Activated effector memory CD4-positive, alpha-beta T cell treated with anti-CD3 and anti-CD28 coated beads, Interleukin-2, amount 50 U/mL, for 16 hours (primary cell): ENCODE results near the gene PLEKHH3.

Experiments
- DNase-seq: peaks from one replicate; pipeline ENCODE4 v3.0.0-alpha.2; 2020

The PLEKHH3 gene

GRCh38 chr17:42686520-42687128 lies 9.8 kb upstream of the PLEKHH3 start:
- no peak for DNase-seq

- no peak for DNase-seq
These were observed 9.0 kb upstream of the PLEKHH3 start for GRCh38 chr17:42685831-42686230.

DNA sequence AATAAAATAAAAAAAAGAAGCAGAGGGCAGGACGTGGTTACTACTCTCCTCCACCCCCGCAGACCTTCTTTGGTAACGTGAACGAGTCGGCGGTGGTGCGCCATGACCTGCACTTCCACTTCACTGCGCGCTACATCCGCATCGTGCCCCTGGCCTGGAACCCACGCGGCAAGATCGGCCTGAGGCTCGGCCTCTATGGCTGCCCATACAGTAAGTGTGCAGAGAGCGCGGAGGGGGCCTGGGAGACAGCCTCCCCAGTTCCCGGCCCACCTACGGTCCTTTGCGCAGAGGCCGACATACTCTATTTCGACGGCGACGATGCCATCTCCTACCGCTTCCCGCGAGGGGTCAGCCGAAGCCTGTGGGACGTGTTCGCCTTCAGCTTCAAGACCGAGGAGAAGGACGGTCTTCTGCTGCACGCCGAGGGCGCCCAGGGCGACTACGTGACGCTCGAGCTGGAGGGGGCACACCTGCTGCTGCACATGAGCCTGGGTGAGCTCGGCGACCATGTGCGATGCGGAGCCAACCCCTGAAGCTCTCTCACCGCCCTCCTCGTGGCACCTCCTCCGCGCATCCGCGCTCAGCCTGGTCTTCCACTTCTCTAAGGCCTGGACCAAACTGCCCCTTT lies 8.2 kb upstream of the PLEKHH3 start:
- DNase-seq: no peak

DNA sequence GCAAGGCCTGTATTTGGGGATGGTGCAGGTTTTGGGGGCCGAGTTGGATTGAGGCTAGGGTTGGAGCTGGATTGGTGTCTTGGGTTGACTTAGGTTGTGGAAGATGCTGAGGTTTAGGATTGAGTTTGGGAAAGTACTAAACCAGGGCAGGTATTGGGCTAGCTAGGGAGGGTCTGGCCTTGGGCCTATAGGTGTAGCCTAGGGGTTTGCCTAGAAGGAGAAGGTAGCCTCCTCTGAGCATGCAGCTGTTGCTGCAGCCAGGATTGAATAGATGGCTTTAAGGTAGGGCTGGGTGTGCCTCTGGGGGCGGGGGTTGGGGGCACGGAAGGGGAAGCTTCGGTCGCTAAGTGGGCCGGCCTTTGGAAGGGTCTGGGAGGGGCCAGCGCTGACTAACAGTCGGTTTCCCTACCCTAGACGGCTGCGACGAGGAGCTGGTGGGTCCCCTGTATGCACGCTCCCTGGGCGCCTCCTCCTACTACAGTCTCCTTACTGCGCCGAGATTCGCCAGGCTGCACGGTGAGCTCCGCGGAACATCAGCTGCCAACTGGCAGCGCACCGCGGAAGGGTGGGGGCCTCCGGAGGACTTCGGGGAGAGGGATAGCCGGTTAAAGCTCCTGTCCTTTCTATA lies 6.7 kb upstream of the PLEKHH3 start:
- DNase-seq: peak; percentile 67

GRCh38 chr17:42682722-42683403 lies 6.1 kb upstream of the PLEKHH3 start:
- DNase-seq: peak; percentile 75

DNA sequence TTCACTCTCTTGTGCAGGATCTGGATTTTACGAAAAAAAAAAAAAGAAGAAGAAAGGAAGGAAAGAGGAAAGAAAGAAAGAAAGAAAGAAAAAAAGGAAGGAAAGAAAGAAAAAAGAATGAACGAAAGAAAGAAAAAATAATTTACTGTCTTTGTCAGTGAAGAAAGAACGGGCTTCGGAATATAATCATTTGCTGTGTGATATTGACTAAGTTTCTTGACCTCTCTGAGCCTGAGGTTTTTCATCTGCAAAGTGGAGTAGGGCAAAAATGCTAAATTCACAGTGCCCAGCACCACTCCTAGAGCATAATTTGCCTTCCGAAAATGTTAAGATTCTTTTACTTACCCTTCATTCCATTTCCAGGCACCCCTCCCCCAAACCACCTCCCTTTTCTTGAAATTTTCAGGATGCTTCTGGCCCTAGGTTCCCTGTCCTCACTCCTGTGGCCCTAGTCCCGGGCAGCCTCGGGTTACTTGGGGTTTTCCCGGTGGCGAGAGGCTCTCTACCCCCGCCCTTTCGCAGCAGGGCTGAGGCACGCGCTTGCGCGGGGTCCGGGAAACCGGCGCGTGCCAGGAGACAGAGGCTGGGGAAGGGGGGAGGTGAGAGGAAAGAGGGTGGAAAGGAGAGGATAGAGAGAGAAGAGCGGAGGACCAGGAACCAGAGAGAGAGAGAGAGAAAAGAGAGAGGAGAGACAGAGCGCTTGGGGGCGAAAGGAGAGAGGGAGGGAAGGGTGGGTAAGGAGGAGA lies 5.4 kb upstream of the PLEKHH3 start, which contains the start of gene CNTNAP1:
CNTNAP1 (plus strand) TSS at position 556 of the 746 bp plus-strand sequence. CDS start 299 bp downstream, outside the sequence.
- DNase-seq: peak; percentile 78

GRCh38 chr17:42680331-42680808 lies 3.6 kb upstream of the PLEKHH3 start:
- no peak for DNase-seq

DNA sequence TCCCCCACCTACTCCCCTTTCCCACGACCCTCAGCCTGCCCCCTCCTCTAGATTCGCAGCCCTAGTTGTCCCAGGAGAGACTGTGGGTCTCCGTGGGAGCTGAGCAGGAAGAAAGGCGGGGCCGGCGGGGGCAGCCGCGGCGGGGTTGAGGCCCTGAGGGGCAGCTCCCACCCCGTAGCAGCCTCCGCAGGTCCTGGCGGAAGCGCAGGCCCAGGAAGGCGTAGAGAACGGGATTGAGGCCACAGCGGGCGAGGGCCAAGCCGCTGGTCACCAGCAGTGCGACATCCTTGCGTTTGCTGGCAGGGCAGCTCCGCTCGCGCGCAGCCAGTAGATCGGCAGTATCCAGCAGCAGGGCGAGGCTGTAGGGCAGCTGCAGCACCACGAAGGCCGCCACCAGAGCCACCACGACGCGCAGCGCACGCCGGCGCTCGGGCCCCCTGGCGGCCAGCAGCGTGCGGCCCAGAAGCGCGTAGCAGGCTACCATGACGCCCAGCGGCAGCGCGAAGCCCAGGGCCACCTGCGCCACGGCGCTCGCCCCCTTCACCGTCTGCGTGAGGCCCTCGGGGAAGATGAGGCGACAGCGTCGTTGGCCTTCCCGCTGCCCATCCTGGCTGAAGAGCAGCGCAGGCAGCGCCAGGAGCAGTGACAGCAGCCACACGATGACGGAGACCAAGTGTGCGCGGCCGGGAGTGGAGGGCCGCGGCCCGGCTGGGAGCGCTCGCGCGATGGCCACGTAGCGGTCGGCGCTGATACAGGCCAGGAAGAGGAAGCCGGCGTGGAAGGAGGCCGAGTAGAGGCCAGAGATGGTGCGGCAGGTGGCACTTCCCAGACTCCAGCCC lies 2.9 kb upstream of the PLEKHH3 start:
- DNase-seq: peak; percentile 91

GRCh38 chr17:42678951-42679491 lies 2.2 kb upstream of the PLEKHH3 start:
- DNase-seq: peak; percentile 80

GRCh38 chr17:42677921-42678781 lies 1.4 kb upstream of the PLEKHH3 start:
- peak; percentile 93 for DNase-seq

- DNase-seq: peak; percentile 99
These were observed 441 bp upstream of the PLEKHH3 start for GRCh38 chr17:42677012-42677857.

DNA sequence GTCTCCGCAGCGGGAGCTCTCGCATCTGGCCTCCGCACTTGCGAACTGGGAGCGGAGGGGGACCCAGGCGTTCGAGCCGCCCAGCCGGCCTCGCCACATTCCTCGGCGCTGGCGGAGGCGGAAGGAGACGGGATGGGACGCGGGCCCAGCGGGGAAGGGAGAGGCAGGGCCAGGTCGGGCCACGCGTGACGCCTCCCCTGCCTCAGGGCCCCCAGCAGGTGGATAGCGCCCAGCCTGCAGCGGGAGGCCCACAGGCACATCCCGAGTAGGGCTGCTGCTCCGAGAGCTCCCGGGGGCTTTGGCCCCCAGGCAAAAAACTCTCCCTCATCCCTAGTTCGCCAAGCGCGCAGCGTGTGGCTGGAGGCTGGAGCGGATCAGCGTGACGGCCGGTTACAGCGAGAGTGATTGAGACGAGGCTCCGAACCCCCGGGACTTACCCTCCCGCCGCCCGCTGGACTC lies 800 bp downstream of the PLEKHH3 start:
- peak; percentile 69 for DNase-seq

DNA sequence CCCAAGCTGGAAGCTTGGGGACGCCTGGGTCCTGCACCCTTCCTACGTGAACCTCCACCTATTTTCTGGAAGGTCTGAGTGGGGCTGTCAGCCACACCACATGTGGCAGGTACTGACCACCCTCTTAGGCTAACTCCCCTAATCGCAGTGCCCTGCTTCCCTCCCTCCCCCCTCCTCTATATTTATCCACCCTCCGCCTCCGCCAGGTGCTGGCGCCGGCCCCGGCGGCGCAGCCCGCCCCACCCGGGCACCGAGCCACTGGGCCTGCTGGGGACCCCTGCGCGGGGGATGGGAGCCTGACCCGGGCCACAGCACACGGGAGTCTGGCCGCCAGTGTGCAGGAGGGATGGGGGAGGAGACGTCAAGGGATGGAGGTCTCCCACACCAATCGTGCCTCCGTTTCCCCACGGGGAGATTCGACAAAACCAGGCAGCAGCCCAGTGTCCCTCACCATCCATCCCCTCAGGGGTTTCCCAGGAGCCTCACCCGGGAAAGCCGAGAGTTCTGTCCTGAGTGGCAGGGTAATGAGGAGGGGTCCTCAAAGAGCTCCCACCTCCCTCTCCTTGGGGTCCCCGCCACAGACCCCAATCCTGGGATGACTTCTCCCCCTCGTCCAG lies 1.3 kb downstream of the PLEKHH3 start:
- no peak for DNase-seq

DNA sequence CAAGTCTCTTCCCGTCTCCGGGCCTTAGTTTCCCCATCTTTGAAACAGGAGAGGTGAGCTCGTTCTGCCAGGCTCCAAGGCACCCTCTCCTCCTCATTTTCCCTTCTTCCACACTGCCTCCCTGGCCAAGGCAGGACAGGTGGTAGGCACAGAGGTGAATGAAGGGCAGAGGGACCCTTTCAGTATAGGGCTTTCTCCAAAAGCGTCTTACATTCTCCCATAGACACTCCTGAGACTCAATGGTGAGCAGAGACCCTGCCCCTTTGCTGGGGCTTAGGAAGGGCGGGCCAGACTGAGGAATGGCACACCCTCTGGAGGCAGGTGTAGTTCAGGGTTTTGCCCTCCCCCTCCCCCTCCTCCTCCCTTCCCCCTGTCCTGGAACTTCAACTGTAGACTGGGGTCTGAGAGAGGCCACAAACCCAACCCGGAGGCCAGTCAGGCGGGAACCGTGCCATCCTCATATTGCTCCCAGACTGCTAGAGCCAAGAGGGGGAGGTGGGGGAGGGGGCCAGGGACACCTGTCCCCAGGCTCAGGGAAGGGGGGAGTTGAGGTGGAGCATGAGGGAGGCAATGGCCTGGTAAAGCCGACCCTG lies 1.9 kb downstream of the PLEKHH3 start:
- DNase-seq: no peak

GRCh38 chr17:42673885-42674754 lies 2.7 kb downstream of the PLEKHH3 start:
- peak; percentile 71 for DNase-seq

DNA sequence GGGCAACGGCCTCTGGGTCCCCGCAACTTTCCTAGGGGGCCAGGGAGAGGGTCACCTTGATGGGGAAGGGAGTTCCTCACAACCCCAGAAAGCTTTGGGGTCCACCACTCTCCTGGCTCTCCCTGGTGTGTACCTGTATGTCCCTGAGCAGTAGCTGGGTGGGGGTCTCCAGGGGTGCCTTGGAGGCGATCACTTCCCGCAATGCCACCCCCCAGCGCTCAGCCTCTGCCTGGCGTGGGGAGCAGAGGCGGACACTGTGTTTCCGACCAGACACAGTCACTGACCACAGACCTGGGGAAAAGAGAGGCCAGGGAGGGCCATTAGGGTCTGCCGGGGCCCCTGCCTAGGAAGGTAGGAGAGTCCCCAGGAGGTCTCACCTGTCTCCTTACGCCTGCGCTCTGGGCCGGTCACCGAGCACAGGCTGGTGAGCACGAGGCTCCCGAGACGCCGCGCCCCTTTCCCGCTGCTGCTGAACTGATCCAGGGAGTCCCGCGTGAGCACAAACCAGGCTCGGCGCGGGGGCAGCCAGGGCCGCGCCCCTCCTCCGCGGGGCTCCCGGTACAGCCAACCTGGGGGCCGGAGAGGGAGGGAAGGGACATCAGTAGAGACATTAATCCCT lies 3.4 kb downstream of the PLEKHH3 start:
- DNase-seq: no peak

- DNase-seq: no peak
These were observed 4.8 kb downstream of the PLEKHH3 start for GRCh38 chr17:42672038-42672437.
